ENCODE data around the gene ITGAV. TPM values are rescaled to one million over a fixed set of nuclear protein-coding genes. Genes with fewer than 3 reads are reported as not detected.
A peak's percentile ranks its signal among the peaks of the same experiment; 100 is the strongest.

ITGAV gene
- total RNA-seq, 1 donor from 2014 or later: 46.6 TPM

DNA sequence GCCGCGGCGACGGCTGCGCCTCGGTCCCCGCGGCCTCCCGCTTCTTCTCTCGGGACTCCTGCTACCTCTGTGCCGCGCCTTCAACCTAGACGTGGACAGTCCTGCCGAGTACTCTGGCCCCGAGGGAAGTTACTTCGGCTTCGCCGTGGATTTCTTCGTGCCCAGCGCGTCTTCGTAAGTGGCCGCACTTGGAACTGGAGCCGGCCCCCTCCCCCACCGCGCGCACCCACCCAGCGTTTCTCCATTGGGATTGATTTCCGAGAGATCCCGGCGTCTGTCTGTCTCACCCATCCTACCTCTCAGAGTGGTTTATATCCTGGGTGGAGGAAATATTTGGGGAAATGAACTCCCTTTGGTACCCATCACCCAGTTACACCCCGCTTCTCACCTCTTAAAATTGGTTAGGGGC lies 498 bp downstream of the ITGAV start:
- no peak for TF ChIP-seq CTCF (IDR thresholded peaks at IDR 0.05)
- peaks cover 40% of the 10 kb centered on the region for H3K4me1 ChIP-seq
- no peaks in the 10 kb centered on the region for H3K27me3 ChIP-seq (ENCODE audit: low read depth)
- peak overlapping the region; percentile 84 for H3K4me3 ChIP-seq
- peak overlapping the region; percentile 96 for H3K27ac ChIP-seq
- H3K9me3 ChIP-seq: no peaks in the 10 kb centered on the region
- H3K36me3 ChIP-seq: no peaks in the 10 kb centered on the region
- ATAC-seq (peak; percentile 51 to 62), DNase-seq (no peak)
- intact Hi-C loops (cut with DNase I): no loop called here

- H3K4me1 ChIP-seq: peaks cover 41% of the 10 kb centered on the region
- TF ChIP-seq CTCF (IDR thresholded peaks at IDR 0.05): no peak
- ATAC-seq (peak; percentile 3 to 27), DNase-seq (no peak)
- H3K27ac ChIP-seq: peak overlapping the region; percentile 96
- intact Hi-C loops (cut with DNase I): no loop called here
- H3K9me3 ChIP-seq: no peaks in the 10 kb centered on the region
- H3K4me3 ChIP-seq: peak overlapping the region; percentile 84
- H3K27me3 ChIP-seq (ENCODE audit: low read depth): no peaks in the 10 kb centered on the region
- H3K36me3 ChIP-seq: no peaks in the 10 kb centered on the region
Observed at GRCh38 chr2:186590759-186591505, 1.1 kb downstream of the ITGAV start.

DNA sequence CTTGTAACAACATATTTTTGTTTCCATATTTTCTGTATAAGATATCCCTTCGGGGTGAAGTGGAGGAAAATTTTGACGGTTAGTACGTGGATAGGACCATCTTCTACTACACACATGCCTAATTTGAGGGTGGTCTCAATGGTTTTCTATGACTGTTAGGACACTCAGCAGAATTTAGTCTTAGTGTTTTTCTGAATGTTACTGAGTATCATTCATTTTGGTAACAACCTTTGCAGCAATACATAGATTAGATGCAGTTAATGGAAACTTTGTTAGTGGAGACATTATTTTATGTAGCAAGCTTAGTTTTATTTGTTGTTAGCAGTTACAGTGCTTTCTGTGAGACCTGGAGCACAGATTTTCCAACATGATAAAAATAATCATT lies 1.6 kb downstream of the ITGAV start:
- Histone ChIP-seq H3K4me1 (peaks cover 41% of the 10 kb centered on the region), H3K4me3 (peak overlapping the region; percentile 84), H3K36me3 (no peaks in the 10 kb centered on the region), H3K9me3 (no peaks in the 10 kb centered on the region), H3K27me3 (ENCODE audit: low read depth) (no peaks in the 10 kb centered on the region), H3K27ac (no peak overlapping the region)
- ATAC-seq (no peak), DNase-seq (no peak)
- intact Hi-C loops (cut with DNase I): no loop called here
- TF ChIP-seq CTCF (IDR thresholded peaks at IDR 0.05): no peak

DNA sequence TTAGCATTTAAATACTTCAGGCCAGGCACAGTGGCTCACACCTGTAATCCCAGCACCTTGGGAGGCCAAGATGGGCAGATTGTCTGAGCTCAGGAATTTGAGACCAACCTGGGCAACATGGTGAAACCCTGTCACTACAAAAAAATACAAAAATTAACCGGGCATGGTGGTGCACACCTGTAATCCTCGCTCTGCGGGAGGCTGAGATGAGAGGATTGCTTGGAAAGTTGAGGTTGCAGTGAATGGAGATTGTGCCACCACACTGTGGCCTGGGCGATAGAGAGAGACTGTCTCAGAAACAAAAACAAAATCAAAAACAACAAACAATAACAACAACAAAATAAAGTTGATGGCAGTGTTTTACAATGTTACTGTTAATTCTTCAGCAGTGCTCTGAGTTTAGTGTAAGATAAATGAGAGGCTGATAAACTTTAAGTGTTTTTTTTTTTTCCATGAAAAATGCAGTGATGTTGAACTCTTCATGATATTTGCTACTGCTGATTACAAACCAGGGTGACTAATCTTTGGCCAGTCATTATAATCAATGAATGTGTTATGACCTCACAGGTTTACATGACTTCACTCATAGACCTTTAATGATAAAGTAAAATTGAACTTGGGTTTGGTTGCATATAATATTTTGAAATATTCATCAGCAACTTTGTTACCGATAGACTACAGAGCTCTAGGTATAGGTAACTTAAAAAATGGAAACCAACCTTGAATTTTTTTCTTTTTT lies 2.5 kb downstream of the ITGAV start:
- Histone ChIP-seq H3K9me3 (no peaks in the 10 kb centered on the region), H3K4me1 (peaks cover 41% of the 10 kb centered on the region), H3K27ac (no peak overlapping the region), H3K36me3 (no peaks in the 10 kb centered on the region), H3K4me3 (peak overlapping the region; percentile 84), H3K27me3 (ENCODE audit: low read depth) (no peaks in the 10 kb centered on the region)
- DNase-seq (no peak), ATAC-seq (no peak)
- no peak for TF ChIP-seq CTCF (IDR thresholded peaks at IDR 0.05)
- intact Hi-C loops (cut with DNase I): no loop called here

DNA sequence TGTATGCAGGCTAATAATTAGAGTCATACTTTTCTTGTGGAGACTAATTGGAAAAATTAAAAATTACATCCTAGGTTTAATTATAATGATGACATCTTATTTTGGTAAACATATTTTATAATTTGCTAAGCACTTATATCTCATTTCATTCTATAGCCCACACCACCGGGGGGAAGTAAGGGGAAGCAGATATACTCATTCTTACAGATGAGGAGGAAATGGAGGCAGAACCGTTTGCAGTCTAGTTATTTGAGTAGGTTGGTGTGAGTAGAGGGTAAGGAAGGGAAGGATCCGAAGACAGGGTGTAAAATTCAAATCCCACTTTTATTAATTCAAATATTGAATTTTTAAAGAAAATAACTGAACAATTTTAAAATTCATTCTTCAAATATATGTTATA lies 3.7 kb downstream of the ITGAV start:
- ATAC-seq (no peak), DNase-seq (no peak)
- intact Hi-C loops (cut with DNase I): no loop called here
- Histone ChIP-seq H3K36me3 (no peaks in the 10 kb centered on the region), H3K27ac (no peak overlapping the region), H3K4me1 (peaks cover 39% of the 10 kb centered on the region), H3K4me3 (no peak overlapping the region), H3K9me3 (no peaks in the 10 kb centered on the region), H3K27me3 (ENCODE audit: low read depth) (no peaks in the 10 kb centered on the region)
- TF ChIP-seq CTCF (IDR thresholded peaks at IDR 0.05): no peak

Data from lower lobe of right lung (tissue), 2 donors.